B cell (primary cell): ENCODE data around the gene KDM5B. TPM values are rescaled to one million over a fixed set of nuclear protein-coding genes. Genes with fewer than 3 reads are reported as not detected.

ENCODE experiments used
- ATAC-seq: fragments of 200-7000 bp; cut with Tn5 transposase; one replicate; pipeline ENCODE4 v1.10.0; 2021; ENCODE audit warnings: low read depth, mild to moderate bottlenecking, moderate number of reproducible peaks, moderate library complexity
- CTCF ChIA-PET: fragments of 350-600 bp; sonication (Branson Sonifier 250); formaldehyde crosslinking; loops from one replicate; lab custom pipeline; 2021; ENCODE audit warnings: antibody characterized with exemption, inconsistent platforms; lab: Charles Lee
- POLR2A ChIA-PET: fragments of 350-600 bp; sonication (Branson Sonifier 250); formaldehyde crosslinking; loops from one replicate; lab custom pipeline; 2021; ENCODE audit warnings: antibody characterized with exemption; lab: Charles Lee
- DNase-seq: peaks from one replicate; pipeline ENCODE4 v3.0.0; 2013
- H2AFZ ChIP-seq: 2 replicates; pipeline ENCODE4 v1.6.1; 2012; ENCODE audit warnings: mild to moderate bottlenecking, low read depth, low read length; ENCODE audit not compliant: insufficient read depth, poor library complexity, severe bottlenecking
- H3K27ac ChIP-seq, 2 donors: 1 replicate in 1 of 2; 2 replicates in 1 of 2; pipeline ENCODE4 v1.5.1; 2012 to 2013; ENCODE audit warnings: low read length in 2 of 2, mild to moderate bottlenecking in 2 of 2, moderate library complexity in 1 of 2
- H3K27me3 ChIP-seq, 4 experiments: fragments of 200-600 bp in 1 of 4; sonication (generic) in 1 of 4; replicated peaks in 1 of 4; 1 replicate in 2 of 4; 2 replicates in 2 of 4; pipeline versions ENCODE4 v1.6.1 to v1.7.0; 2013 to 2016; ENCODE audit warnings: low read length in 3 of 4, mild to moderate bottlenecking in 2 of 4, mixed read lengths in 1 of 4, moderate library complexity in 1 of 4; ENCODE audit not compliant: insufficient read depth in 4 of 4, control insufficient read depth in 3 of 4; ENCODE audit errors: control extremely low read depth in 1 of 4
- H3K36me3 ChIP-seq, 2 experiments: replicated peaks in 1 of 2; 1 replicate in 1 of 2; 2 replicates in 1 of 2; pipeline versions ENCODE4 v1.6.1 to v1.7.1; 2013; ENCODE audit warnings: low read length in 1 of 2; ENCODE audit not compliant: insufficient read depth in 2 of 2, control insufficient read depth in 1 of 2; ENCODE audit errors: control extremely low read depth in 1 of 2, extremely low read depth in 1 of 2
- H3K4me1 ChIP-seq, 2 donors: fragments of 200-600 bp in 1 of 2; sonication (generic) in 1 of 2; 1 replicate in 1 of 2; 2 replicates in 1 of 2; pipeline versions ENCODE4 v1.5.1 to v1.6.1; 2013 to 2017; ENCODE audit warnings: low read length in 2 of 2; ENCODE audit not compliant: control insufficient read depth in 2 of 2, insufficient read depth in 2 of 2
- H3K4me2 ChIP-seq: replicated peaks from 2 replicates; pipeline ENCODE3; 2012; ENCODE audit warnings: mild to moderate bottlenecking, low read depth, low read length; ENCODE audit not compliant: poor library complexity, severe bottlenecking
- H3K4me3 ChIP-seq, 5 experiments: fragments of 200-600 bp in 1 of 5; sonication (generic) in 1 of 5; 1 replicate in 3 of 5; 2 replicates in 2 of 5; pipeline versions ENCODE4 v1.5.1 to v1.7.0; 2011 to 2016; ENCODE audit warnings: low read length in 4 of 5, mild to moderate bottlenecking in 4 of 5, low read depth in 2 of 5, control low read depth in 1 of 5, moderate library complexity in 1 of 5; ENCODE audit not compliant: insufficient read depth in 1 of 5; ENCODE audit errors: control extremely low read depth in 1 of 5, extremely low read depth in 1 of 5
- H3K79me2 ChIP-seq: fragments of 200-600 bp; sonication (generic); one replicate; pipeline ENCODE4 v1.6.0; 2016; ENCODE audit warnings: low read length; ENCODE audit not compliant: control insufficient read depth, insufficient read depth
- H3K9ac ChIP-seq: fragments of 200-600 bp; sonication (generic); 2 replicates; pipeline ENCODE4 v1.6.1; 2017; ENCODE audit warnings: mild to moderate bottlenecking, low read length, moderate library complexity
- H3K9me3 ChIP-seq, 3 donors: one replicate each; pipeline versions ENCODE4 v1.6.1 to v1.7.1; 2013; ENCODE audit warnings: low read length in 2 of 3; ENCODE audit not compliant: control insufficient read depth in 2 of 3, insufficient read depth in 1 of 3; ENCODE audit errors: control extremely low read depth in 1 of 3
- H4K20me1 ChIP-seq: 2 replicates; pipeline ENCODE4 v1.6.0; 2012; ENCODE audit warnings: mild to moderate bottlenecking, low read length; ENCODE audit not compliant: insufficient read depth, control insufficient read depth, poor library complexity, severe bottlenecking
- H3K27ac Mint-ChIP-seq: one replicate; pipeline ENCODE4 v1.8.0; 2021; ENCODE audit warnings: mixed read lengths
- H3K27me3 Mint-ChIP-seq: one replicate; pipeline ENCODE4 v1.8.0; 2021; ENCODE audit warnings: mixed read lengths
- H3K4me1 Mint-ChIP-seq: one replicate; pipeline ENCODE4 v1.8.0; 2021; ENCODE audit warnings: mixed read lengths
- H3K4me3 Mint-ChIP-seq: one replicate; pipeline ENCODE4 v1.8.0; 2021; ENCODE audit warnings: mixed read lengths
- H3K9me3 Mint-ChIP-seq: one replicate; pipeline ENCODE4 v1.8.0; 2022; ENCODE audit warnings: mixed read lengths; ENCODE audit not compliant: insufficient read depth
- EZH2 ChIP-seq: IDR thresholded peaks from 2 replicates; pipeline ENCODE4 v1.6.1; 2012; ENCODE audit warnings: borderline replicate concordance, low read depth, mild to moderate bottlenecking, moderate library complexity, low read length; ENCODE audit not compliant: insufficient read depth, poor library complexity, severe bottlenecking
- WGBS: methylation state at CpG from one replicate; pipeline ENCODE4 v1.1.5; 2013; ENCODE audit warnings: missing lambda C conversion rate; ENCODE audit not compliant: insufficient coverage; 5-methylcytosine and 5-hydroxymethylcytosine counted together
- intact Hi-C: fragments of 100-400 bp; cut with micrococcal nuclease; formaldehyde crosslinking; loops from one replicate; pipeline ENCODE4 v1.10.0; 2022
- polyA plus RNA-seq: library from polyadenylated mRNA; depleted of rRNA; stranded (reverse); fragments of >200 nt; gene quantifications from 2 replicates; pipeline ENCODE4 v1.2.3, GENCODE V29; 2012
- total RNA-seq, 2 donors: library from RNA; stranded (reverse); fragments of 120-200 nt in 1 of 2; gene quantifications; 1 replicate in 1 of 2; 2 replicates in 1 of 2; pipeline versions ENCODE4 v1.2.3 to v1.2.4, GENCODE V29; 2013 to 2022
- TF ChIP-seq, protein P1 (sequence below): fragments of 200-600 bp; IDR thresholded peaks from one replicate; pipeline ENCODE4 v1.8.0; 2022; ENCODE audit warnings: antibody characterized with exemption, mild to moderate bottlenecking

KDM5B gene
- total and polyA plus RNA-seq, 2 donors (not counting 1 experiment from before 2014, with no cell fraction given), result 11.2 to 62.7 TPM

DNA sequence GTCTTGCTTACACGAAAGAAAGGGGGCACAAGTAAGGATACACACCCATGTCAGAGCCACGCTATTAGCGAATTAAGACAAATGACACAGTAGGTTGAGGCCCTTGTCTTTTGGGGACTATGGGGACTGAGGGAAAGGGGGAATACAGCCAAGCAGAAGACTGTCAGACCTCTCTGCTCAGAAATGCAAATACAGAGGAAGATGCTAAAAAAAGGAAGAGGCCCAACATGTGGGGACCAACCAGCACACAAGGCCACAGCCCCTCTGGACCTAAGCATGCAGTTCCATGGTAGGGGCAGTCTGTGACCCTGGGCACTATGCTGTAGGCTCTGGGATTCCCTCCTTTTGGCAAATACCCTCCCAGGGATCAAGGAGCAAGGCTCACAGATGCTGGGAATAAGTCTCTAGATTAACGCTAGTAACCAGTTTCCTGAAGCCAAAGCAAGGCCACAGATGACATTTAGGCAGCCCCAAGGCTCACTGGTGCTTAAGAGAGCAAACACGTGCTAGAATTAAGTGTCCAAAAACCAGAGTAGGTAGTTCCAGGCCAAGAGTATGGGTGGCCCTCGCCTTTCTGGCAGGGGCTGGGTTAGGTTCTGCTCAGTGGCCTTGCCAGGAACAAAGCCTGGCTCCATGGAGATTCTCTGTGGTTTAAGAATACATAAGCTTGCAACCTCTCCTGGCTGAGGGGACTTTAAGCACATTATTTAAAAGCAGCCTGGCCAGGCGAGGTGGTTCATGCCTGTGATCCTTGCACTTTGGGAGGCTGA, 42.6 kb upstream of the KDM5B start:
- DNase-seq, result no peak
- no peak for ATAC-seq
- Histone ChIP-seq H4K20me1 (no peaks in the 10 kb centered on the region), H3K4me2 (no peak overlapping the region), H3K79me2 (no peaks in the 10 kb centered on the region), H3K4me3 (no peak overlapping the region), H3K27ac (no peak overlapping the region), H3K36me3 (no peaks in the 10 kb centered on the region), H2AFZ (peak overlapping the region; percentile 35), H3K9ac (no peak overlapping the region), H3K9me3 (no peaks in the 10 kb centered on the region), H3K4me1 (peaks cover 6 to 22% of the 10 kb centered on the region in 2 donors), H3K27me3 (no peaks in the 10 kb centered on the region)
- H3K4me3 Mint-ChIP-seq, result no peak overlapping the region
- POLR2A ChIA-PET, result no interaction called here
- peak overlapping the region; percentile 32 for H3K27ac Mint-ChIP-seq
- peaks cover under 1% of the 10 kb centered on the region for H3K27me3 Mint-ChIP-seq
- WGBS, result 83% methylated on average over 7 of the region's 7 CpGs
- H3K9me3 Mint-ChIP-seq, result no peaks in the 10 kb centered on the region
- intact Hi-C loops, result no loop called here
- TF ChIP-seq, protein P1, sequence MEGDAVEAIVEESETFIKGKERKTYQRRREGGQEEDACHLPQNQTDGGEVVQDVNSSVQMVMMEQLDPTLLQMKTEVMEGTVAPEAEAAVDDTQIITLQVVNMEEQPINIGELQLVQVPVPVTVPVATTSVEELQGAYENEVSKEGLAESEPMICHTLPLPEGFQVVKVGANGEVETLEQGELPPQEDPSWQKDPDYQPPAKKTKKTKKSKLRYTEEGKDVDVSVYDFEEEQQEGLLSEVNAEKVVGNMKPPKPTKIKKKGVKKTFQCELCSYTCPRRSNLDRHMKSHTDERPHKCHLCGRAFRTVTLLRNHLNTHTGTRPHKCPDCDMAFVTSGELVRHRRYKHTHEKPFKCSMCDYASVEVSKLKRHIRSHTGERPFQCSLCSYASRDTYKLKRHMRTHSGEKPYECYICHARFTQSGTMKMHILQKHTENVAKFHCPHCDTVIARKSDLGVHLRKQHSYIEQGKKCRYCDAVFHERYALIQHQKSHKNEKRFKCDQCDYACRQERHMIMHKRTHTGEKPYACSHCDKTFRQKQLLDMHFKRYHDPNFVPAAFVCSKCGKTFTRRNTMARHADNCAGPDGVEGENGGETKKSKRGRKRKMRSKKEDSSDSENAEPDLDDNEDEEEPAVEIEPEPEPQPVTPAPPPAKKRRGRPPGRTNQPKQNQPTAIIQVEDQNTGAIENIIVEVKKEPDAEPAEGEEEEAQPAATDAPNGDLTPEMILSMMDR, result no peak
- no peak for TF ChIP-seq EZH2
- peaks cover 28% of the 10 kb centered on the region for H3K4me1 Mint-ChIP-seq
- CTCF ChIA-PET, result interaction anchor here (0.6 kb wide), 1 partner anchor 30 kb away, joined by 3 read pairs; no protein-coding TSS in a partner anchor

DNA sequence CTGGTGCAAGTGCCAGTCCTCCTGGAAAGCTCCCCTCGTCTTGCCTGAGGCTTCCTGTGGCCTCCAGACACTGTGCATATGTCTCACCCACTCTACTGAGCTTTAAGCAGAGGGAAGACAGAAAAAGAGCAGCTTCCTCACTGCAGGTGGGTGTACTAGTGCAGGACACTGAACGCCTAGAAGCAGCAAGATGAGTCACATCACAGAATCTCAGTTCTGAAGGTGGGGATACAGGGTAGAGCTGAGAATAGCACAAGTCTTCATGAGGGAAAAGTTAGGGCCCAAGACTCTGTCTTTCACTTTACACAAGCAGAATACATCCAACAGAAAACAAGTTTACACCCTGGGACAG, 39.9 kb upstream of the KDM5B start:
- ChIA-PET CTCF (no interaction called here), POLR2A (no interaction called here)
- peak; percentile 58 for ATAC-seq
- Histone ChIP-seq H4K20me1 (no peaks in the 10 kb centered on the region), H3K9ac (peak overlapping the region; percentile 16), H3K4me3 (no peak overlapping the region), H2AFZ (peak overlapping the region; percentile 45), H3K9me3 (no peaks in the 10 kb centered on the region), H3K36me3 (no peaks in the 10 kb centered on the region), H3K4me1 (peaks cover 6 to 22% of the 10 kb centered on the region in 2 donors), H3K4me2 (no peak overlapping the region), H3K79me2 (no peaks in the 10 kb centered on the region), H3K27ac (no peak overlapping the region), H3K27me3 (no peaks in the 10 kb centered on the region)
- 0% methylated on average over 1 of the region's 2 CpGs for WGBS
- H3K27ac Mint-ChIP-seq, result peak overlapping the region; percentile 33
- H3K9me3 Mint-ChIP-seq, result no peaks in the 10 kb centered on the region
- TF ChIP-seq, protein P1, result no peak
- no peak for TF ChIP-seq EZH2
- H3K4me1 Mint-ChIP-seq, result peaks cover 28% of the 10 kb centered on the region
- no peak for DNase-seq
- no peak overlapping the region for H3K4me3 Mint-ChIP-seq
- intact Hi-C loops, result no loop called here
- peaks cover 3% of the 10 kb centered on the region for H3K27me3 Mint-ChIP-seq
